WTC11 (cell line): ENCODE measurements around the gene PLEKHA6. TPM values are rescaled to one million over a fixed set of nuclear protein-coding genes. Genes with fewer than 3 reads are reported as not detected.

Source experiments
- ATAC-seq: fragments of 200-7000 bp; cut with Tn5 transposase; 2 replicates; pipeline ENCODE4 v1.10.0; 2021; ENCODE audit warnings: mild to moderate bottlenecking, moderate library complexity
- CTCF ChIA-PET: fragments of 300-600 bp; sonication (Branson Sonifier 250); formaldehyde crosslinking; loops from one replicate; lab custom pipeline; 2021; ENCODE audit warnings: antibody characterized with exemption; lab: Charles Lee
- POLR2A ChIA-PET: fragments of 350-600 bp; sonication (Branson Sonifier 250); formaldehyde crosslinking; loops from one replicate; lab custom pipeline; 2021; ENCODE audit warnings: antibody characterized with exemption; lab: Charles Lee
- DNase-seq: peaks from one replicate; pipeline ENCODE4 v3.0.0; 2021; ENCODE audit warnings: low spot score
- H3K27ac Mint-ChIP-seq: 2 replicates; pipeline ENCODE4 v1.8.0; 2021; ENCODE audit warnings: mixed read lengths
- H3K27me3 Mint-ChIP-seq: 2 replicates; pipeline ENCODE4 v1.8.0; 2021; ENCODE audit warnings: low read depth, mild to moderate bottlenecking, moderate library complexity, mixed read lengths
- H3K36me3 Mint-ChIP-seq: 2 replicates; pipeline ENCODE4 v1.8.0; 2021; ENCODE audit warnings: mixed read lengths
- H3K4me1 Mint-ChIP-seq: 2 replicates; pipeline ENCODE4 v1.8.0; 2022; ENCODE audit warnings: mixed read lengths
- H3K4me3 Mint-ChIP-seq: 2 replicates; pipeline ENCODE4 v1.8.0; 2021; ENCODE audit warnings: mild to moderate bottlenecking, moderate library complexity, mixed read lengths
- H3K9me3 Mint-ChIP-seq: 2 replicates; pipeline ENCODE4 v1.8.0; 2021; ENCODE audit warnings: mixed read lengths
- ARID4B ChIP-seq: sonication (generic); formaldehyde crosslinking; IDR thresholded peaks from 2 replicates; pipeline ENCODE4 v1.8.0; 2023; ENCODE audit warnings: missing genetic modification reagents, mild to moderate bottlenecking, borderline replicate concordance
- ATF2 ChIP-seq: sonication (generic); formaldehyde crosslinking; IDR thresholded peaks from 2 replicates; pipeline ENCODE4 v1.8.1; 2022; ENCODE audit warnings: low read depth, missing genetic modification reagents, borderline replicate concordance
- CBFB ChIP-seq: sonication (generic); formaldehyde crosslinking; IDR thresholded peaks from 2 replicates; pipeline ENCODE4 v1.8.1; 2022; ENCODE audit warnings: mild to moderate bottlenecking, low read depth, missing genetic modification reagents
- ELF4 ChIP-seq: sonication (generic); formaldehyde crosslinking; IDR thresholded peaks from 2 replicates; pipeline ENCODE4 v1.8.1; 2022; ENCODE audit warnings: low read depth, mild to moderate bottlenecking, moderate library complexity, missing genetic modification reagents
- ERG ChIP-seq: fragments of 250-450 bp; sonication (Bioruptor Pico); IDR thresholded peaks from 2 replicates; pipeline ENCODE4 v1.8.0; 2021; ENCODE audit warnings: mild to moderate bottlenecking
- ETV6 ChIP-seq: sonication (generic); formaldehyde crosslinking; IDR thresholded peaks from 2 replicates; pipeline ENCODE4 v1.8.1; 2022; ENCODE audit warnings: mild to moderate bottlenecking, missing genetic modification reagents
- GRHL2 ChIP-seq: fragments of 250-450 bp; sonication (Bioruptor Pico); IDR thresholded peaks from 2 replicates; pipeline ENCODE4 v1.8.0; 2022; ENCODE audit warnings: mild to moderate bottlenecking, moderate library complexity; ENCODE audit not compliant: insufficient replicate concordance, severe bottlenecking
- HMGXB4 ChIP-seq: sonication (generic); formaldehyde crosslinking; IDR thresholded peaks from 2 replicates; pipeline ENCODE4 v1.8.1; 2023; ENCODE audit warnings: mild to moderate bottlenecking, moderate library complexity, missing genetic modification reagents
- JUN ChIP-seq: sonication (generic); formaldehyde crosslinking; IDR thresholded peaks from 2 replicates; pipeline ENCODE4 v1.8.0; 2023; ENCODE audit warnings: mild to moderate bottlenecking, missing genetic modification reagents
- NR1H2 ChIP-seq: sonication (generic); formaldehyde crosslinking; IDR thresholded peaks from 2 replicates; pipeline ENCODE4 v1.9.0; 2021; ENCODE audit warnings: mild to moderate bottlenecking, moderate library complexity, missing genetic modification reagents
- SOX15 ChIP-seq: fragments of 250-450 bp; sonication (Bioruptor Pico); IDR thresholded peaks from 2 replicates; pipeline ENCODE4 v1.9.0; 2021; ENCODE audit warnings: mild to moderate bottlenecking
- TCF7 ChIP-seq: sonication (generic); formaldehyde crosslinking; IDR thresholded peaks from 2 replicates; pipeline ENCODE4 v1.8.0; 2022; ENCODE audit warnings: mild to moderate bottlenecking, low read depth, missing genetic modification reagents, moderate library complexity
- TEAD4 ChIP-seq: sonication (generic); formaldehyde crosslinking; IDR thresholded peaks from 2 replicates; pipeline ENCODE4 v1.8.0; 2022; ENCODE audit warnings: mild to moderate bottlenecking, missing genetic modification reagents
- TP53 ChIP-seq: sonication (generic); formaldehyde crosslinking; IDR thresholded peaks from 2 replicates; pipeline ENCODE4 v1.8.1; 2023; ENCODE audit warnings: mild to moderate bottlenecking, missing genetic modification reagents
- USF1 ChIP-seq: sonication (generic); formaldehyde crosslinking; IDR thresholded peaks from 2 replicates; pipeline ENCODE4 v1.8.0; 2022; ENCODE audit warnings: mild to moderate bottlenecking, missing genetic modification reagents
- USF2 ChIP-seq: sonication (generic); formaldehyde crosslinking; IDR thresholded peaks from 2 replicates; pipeline ENCODE4 v1.8.1; 2023; ENCODE audit warnings: mild to moderate bottlenecking, missing genetic modification reagents, moderate library complexity
- ZMAT4 ChIP-seq: fragments of 250-450 bp; sonication (Bioruptor Pico); IDR thresholded peaks from 2 replicates; pipeline ENCODE4 v1.9.0; 2021; ENCODE audit warnings: mild to moderate bottlenecking
- ZNF121 ChIP-seq: sonication (generic); formaldehyde crosslinking; IDR thresholded peaks from 2 replicates; pipeline ENCODE4 v1.8.0; 2023; ENCODE audit warnings: missing genetic modification reagents
- ZNF532 ChIP-seq: fragments of 250-450 bp; sonication (Bioruptor Pico); IDR thresholded peaks from 2 replicates; pipeline ENCODE4 v1.9.0; 2021; ENCODE audit warnings: mild to moderate bottlenecking, borderline replicate concordance
- ZNF671 ChIP-seq: fragments of 250-450 bp; sonication (Bioruptor Pico); IDR thresholded peaks from 2 replicates; pipeline ENCODE4 v1.8.0; 2021; ENCODE audit warnings: mild to moderate bottlenecking
- total RNA-seq: library from RNA; stranded (reverse); gene quantifications from 3 replicates; pipeline ENCODE4 v1.2.3, GENCODE V29; 2021

The PLEKHA6 gene
- total RNA-seq, 1 experiment from 2014 or later: 11.6 TPM

GRCh38 chr1:204211046-204211445 is 148.7 kb downstream of the PLEKHA6 start (continued):
- TF ChIP-seq ARID4B (CRISPR knock-in tag): no peak
- TF ChIP-seq ZMAT4 (CRISPR knock-in tag): no peak

- POLR2A ChIA-PET: no interaction called here
- CTCF ChIA-PET: interaction anchor here (0.5 to 6.0 kb wide), 76 partner anchors 10 to 557 kb away, joined by 3 to 159 read pairs (median 5); partner anchors contain the start of genes ETNK2, KISS1, PLEKHA6 and REN
- no peaks in the 10 kb centered on the region for H3K4me1 Mint-ChIP-seq
- H3K4me3 Mint-ChIP-seq: no peak overlapping the region
- ATAC-seq (peak; percentile 98), DNase-seq (peak; percentile 93)
- no peaks in the 10 kb centered on the region for H3K36me3 Mint-ChIP-seq
- no peaks in the 10 kb centered on the region; the same call in 1 of the 2 replicates for H3K27me3 Mint-ChIP-seq
- no peak overlapping the region for H3K27ac Mint-ChIP-seq
- no peaks in the 10 kb centered on the region for H3K9me3 Mint-ChIP-seq
- TF ChIP-seq SOX15 (no peak), USF2 (CRISPR knock-in tag) (peak; percentile 29; the same call in 1 of the 2 replicates), CBFB (CRISPR knock-in tag) (no peak), ZNF121 (CRISPR knock-in tag) (peak; percentile 93), ZNF671 (CRISPR knock-in tag) (no peak), ZNF532 (CRISPR knock-in tag) (no peak), ERG (CRISPR knock-in tag) (no peak), TEAD4 (no peak), USF1 (peak; percentile 43; the same call in 1 of the 2 replicates), ATF2 (CRISPR knock-in tag) (no peak), HMGXB4 (CRISPR knock-in tag) (no peak; the same call in 1 of the 2 replicates), GRHL2 (CRISPR knock-in tag) (no peak), NR1H2 (CRISPR knock-in tag) (no peak), ETV6 (no peak), TCF7 (CRISPR knock-in tag) (no peak), JUN (CRISPR knock-in tag) (no peak), ELF4 (CRISPR knock-in tag) (no peak), TP53 (no peak)
Observed at GRCh38 chr1:204207136-204207616, 152.6 kb downstream of the PLEKHA6 start.
